Right atrium auricular region (tissue), 2 donors: ENCODE results near the gene TMPRSS3. TPM values are rescaled to one million over a fixed set of nuclear protein-coding genes. Genes with fewer than 3 reads are reported as not detected.

Experiments used
- DNase-seq: peaks from one replicate; pipeline ENCODE4 v3.0.0-alpha.2; 2019; ENCODE audit warnings: low spot score
- H3K27ac ChIP-seq, 2 donors: fragments of 200-600 bp; sonication (generic); 1 replicate in 1 of 2; 2 replicates in 1 of 2; pipeline ENCODE4 v1.5.1; 2016 to 2019
- H3K27me3 ChIP-seq, 2 donors: fragments of 200-600 bp; sonication (generic); one replicate each; pipeline versions ENCODE4 v1.5.1 to v1.6.0; 2017 to 2019
- H3K36me3 ChIP-seq: fragments of 200-600 bp; sonication (generic); one replicate; pipeline ENCODE4 v1.5.1; 2016
- H3K4me1 ChIP-seq, 2 donors: fragments of 200-600 bp; sonication (generic); one replicate each; pipeline versions ENCODE4 v1.5.1 to v1.6.0; 2017 to 2019
- H3K4me3 ChIP-seq, 2 donors: fragments of 200-600 bp; sonication (generic); 1 replicate in 1 of 2; 2 replicates in 1 of 2; pipeline ENCODE4 v1.5.1; 2017 to 2019; ENCODE audit warnings: mild to moderate bottlenecking in 1 of 2, moderate library complexity in 1 of 2
- H3K9me3 ChIP-seq, 2 donors: fragments of 200-600 bp; sonication (generic); one replicate each; pipeline ENCODE4 v1.5.1; 2019
- total RNA-seq, 2 donors: library from RNA; depleted of rRNA; stranded (reverse); fragments of >200 nt; gene quantifications; one replicate each; pipeline ENCODE4 v1.1.0, GENCODE V29; 2016
- TF ChIP-seq, protein P1 (sequence below), 2 donors: fragments of 200-600 bp; sonication (generic); IDR thresholded peaks; one replicate each; pipeline ENCODE4 v1.5.1; 2019; ENCODE audit warnings: antibody characterized with exemption in 2 of 2

Gene TMPRSS3
- total RNA-seq, 2 donors from 2014 or later = 1.1 to 2.4 TPM

DNA sequence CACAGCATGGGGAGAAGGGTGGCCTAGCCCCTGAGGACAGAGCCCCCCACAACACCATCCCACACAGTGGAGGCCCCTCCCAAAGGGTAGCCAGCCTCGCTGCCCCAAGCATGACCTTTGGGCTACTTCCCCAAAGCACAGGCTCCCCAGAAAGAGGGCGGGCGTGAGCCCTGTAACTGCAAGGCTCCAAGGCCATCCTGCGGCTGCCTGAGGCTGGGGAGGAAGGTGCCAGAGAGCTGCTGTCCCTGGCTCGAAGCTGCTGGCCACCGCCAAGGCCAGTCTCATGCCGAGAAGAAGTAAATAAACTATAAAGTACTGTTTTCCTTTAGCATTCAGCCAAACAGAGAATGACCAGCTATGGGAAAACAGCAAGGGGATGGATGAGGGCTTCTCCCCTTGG lies 35.3 kb upstream of the TMPRSS3 start:
- Histone ChIP-seq H3K27ac (no peak overlapping the region), H3K4me1 (peaks cover 0 to 5% of the 10 kb centered on the region in 2 donors), H3K9me3 (peaks cover 0 to 18% of the 10 kb centered on the region in 2 donors), H3K36me3 (no peaks in the 10 kb centered on the region), H3K27me3 (no peaks in the 10 kb centered on the region), H3K4me3 (no peak overlapping the region)
- TF ChIP-seq, protein P1, sequence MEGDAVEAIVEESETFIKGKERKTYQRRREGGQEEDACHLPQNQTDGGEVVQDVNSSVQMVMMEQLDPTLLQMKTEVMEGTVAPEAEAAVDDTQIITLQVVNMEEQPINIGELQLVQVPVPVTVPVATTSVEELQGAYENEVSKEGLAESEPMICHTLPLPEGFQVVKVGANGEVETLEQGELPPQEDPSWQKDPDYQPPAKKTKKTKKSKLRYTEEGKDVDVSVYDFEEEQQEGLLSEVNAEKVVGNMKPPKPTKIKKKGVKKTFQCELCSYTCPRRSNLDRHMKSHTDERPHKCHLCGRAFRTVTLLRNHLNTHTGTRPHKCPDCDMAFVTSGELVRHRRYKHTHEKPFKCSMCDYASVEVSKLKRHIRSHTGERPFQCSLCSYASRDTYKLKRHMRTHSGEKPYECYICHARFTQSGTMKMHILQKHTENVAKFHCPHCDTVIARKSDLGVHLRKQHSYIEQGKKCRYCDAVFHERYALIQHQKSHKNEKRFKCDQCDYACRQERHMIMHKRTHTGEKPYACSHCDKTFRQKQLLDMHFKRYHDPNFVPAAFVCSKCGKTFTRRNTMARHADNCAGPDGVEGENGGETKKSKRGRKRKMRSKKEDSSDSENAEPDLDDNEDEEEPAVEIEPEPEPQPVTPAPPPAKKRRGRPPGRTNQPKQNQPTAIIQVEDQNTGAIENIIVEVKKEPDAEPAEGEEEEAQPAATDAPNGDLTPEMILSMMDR (IDR thresholded peaks at IDR 0.05) = no peak
- no peak for DNase-seq

- Histone ChIP-seq H3K36me3 (no peaks in the 10 kb centered on the region), H3K27me3 (no peaks in the 10 kb centered on the region), H3K9me3 (peaks cover 0 to 18% of the 10 kb centered on the region in 2 donors), H3K27ac (no peak overlapping the region), H3K4me1 (peaks cover 0 to 5% of the 10 kb centered on the region in 2 donors), H3K4me3 (no peak overlapping the region)
- TF ChIP-seq, protein P1 (IDR thresholded peaks at IDR 0.05) = no peak
- DNase-seq = no peak
These were observed 34.7 kb upstream of the TMPRSS3 start for GRCh38 chr21:42430521-42430920.

DNA sequence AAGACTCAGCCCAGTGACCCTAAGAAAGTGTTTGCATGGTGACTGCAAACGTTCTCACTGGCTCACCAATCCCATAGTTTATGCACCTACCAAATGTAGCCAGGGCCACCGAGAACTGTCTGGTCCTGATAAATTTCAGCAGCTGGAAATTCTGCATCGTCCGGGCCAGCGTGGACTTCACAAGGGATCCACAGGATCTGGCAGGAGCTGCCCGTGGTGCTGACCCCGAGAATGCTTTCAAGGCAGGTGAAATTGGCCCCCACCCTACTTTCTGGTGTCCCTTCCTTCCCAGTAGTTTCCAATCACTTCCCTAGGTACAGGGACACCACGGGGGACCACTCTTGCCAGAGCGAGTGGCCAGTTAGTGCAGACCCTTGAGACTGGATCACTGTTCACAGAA lies 34.0 kb upstream of the TMPRSS3 start:
- TF ChIP-seq, protein P1 (IDR thresholded peaks at IDR 0.05) = no peak
- Histone ChIP-seq H3K4me1 (peaks cover 0 to 5% of the 10 kb centered on the region in 2 donors), H3K9me3 (peaks cover 0 to 18% of the 10 kb centered on the region in 2 donors), H3K36me3 (no peaks in the 10 kb centered on the region), H3K27me3 (no peaks in the 10 kb centered on the region), H3K27ac (no peak overlapping the region), H3K4me3 (no peak overlapping the region)
- no peak for DNase-seq

DNA sequence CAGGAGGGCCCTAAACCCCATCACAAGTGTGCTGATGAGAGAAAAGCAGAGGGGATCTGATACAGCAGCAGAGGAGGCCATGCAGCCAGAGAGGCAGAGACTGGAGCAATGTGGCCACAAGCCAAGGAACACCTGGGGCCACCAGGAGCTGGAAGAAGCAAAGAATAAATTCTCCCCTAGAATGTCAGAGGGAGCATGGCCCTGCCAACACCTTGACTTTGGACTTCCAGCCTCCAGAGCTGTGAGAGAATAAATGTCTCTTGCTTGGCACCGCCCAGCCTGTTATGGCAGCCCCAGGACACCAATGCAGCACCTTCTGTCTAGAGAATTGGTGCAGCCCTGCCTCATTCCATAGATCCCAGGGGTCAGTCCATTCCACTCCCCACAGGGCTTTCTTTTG lies 33.2 kb upstream of the TMPRSS3 start:
- Histone ChIP-seq H3K36me3 (no peaks in the 10 kb centered on the region), H3K27ac (no peak overlapping the region), H3K4me3 (no peak overlapping the region), H3K4me1 (peaks cover 0 to 2% of the 10 kb centered on the region in 2 donors), H3K27me3 (no peaks in the 10 kb centered on the region), H3K9me3 (peaks cover 0 to 18% of the 10 kb centered on the region in 2 donors)
- DNase-seq = no peak
- TF ChIP-seq, protein P1 (IDR thresholded peaks at IDR 0.05) = no peak

DNA sequence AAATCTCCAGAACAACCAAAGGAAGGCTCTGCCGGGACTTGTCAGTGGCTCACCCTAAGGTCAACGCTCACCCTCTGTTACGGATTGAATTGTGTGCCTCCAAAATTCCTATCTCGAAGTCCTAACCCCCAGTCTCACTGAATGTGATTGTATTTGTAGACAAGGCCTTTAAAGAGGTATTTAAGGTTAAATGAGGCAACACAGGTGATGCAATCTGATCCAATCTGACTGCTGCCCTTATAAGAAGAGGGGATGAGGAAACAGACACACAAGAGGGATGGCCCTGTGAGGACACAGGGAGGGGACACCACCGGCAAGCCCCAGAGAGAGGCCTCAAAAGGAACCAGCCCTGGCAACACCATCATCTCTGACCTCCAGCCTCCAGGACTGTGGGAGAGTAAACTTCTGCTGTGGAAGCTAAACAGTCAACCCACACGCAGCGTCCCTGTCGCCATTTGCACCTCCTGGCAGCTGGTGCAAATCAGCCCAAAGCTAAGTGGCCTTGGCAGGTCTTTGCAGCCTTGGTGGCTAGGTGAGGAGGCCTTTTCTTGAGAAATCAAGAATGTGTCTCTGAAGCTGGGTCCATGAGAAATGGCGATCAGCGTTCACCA lies 32.1 kb upstream of the TMPRSS3 start:
- TF ChIP-seq, protein P1 (IDR thresholded peaks at IDR 0.05) = no peak
- no peaks in the 10 kb centered on the region for H3K27me3 ChIP-seq

More for the DNA sequence above, 32.1 kb upstream of the TMPRSS3 start:
- DNase-seq = no peak
- no peak overlapping the region for H3K4me3 ChIP-seq
- H3K9me3 ChIP-seq = peaks cover 0 to 12% of the 10 kb centered on the region in 2 donors
- H3K4me1 ChIP-seq = no peaks in the 10 kb centered on the region
- no peaks in the 10 kb centered on the region for H3K36me3 ChIP-seq
- no peak overlapping the region for H3K27ac ChIP-seq
